Activated B cell treated with CpG ODN at 0.5 μM for 24 hours (primary cell): ENCODE data around the gene SLC25A14. TPM values are rescaled to one million over a fixed set of nuclear protein-coding genes. Genes with fewer than 3 reads are reported as not detected.

Experiments
- ATAC-seq: fragments of 200-7000 bp; cut with Tn5 transposase; one replicate; pipeline ENCODE4 v1.10.0; 2021; ENCODE audit warnings: low read depth, mild to moderate bottlenecking, moderate library complexity
- CTCF ChIA-PET: fragments of 350-600 bp; sonication (Branson Sonifier 250); formaldehyde crosslinking; loops from one replicate; lab custom pipeline; 2021; ENCODE audit warnings: antibody characterized with exemption; lab: Charles Lee
- POLR2A ChIA-PET: fragments of 350-600 bp; sonication (Branson Sonifier 250); formaldehyde crosslinking; loops from one replicate; lab custom pipeline; 2021; ENCODE audit warnings: antibody characterized with exemption; lab: Charles Lee
- DNase-seq: peaks from one replicate; pipeline ENCODE4 v3.0.0; 2022
- H3K27ac Mint-ChIP-seq: one replicate; pipeline ENCODE4 v1.8.0; 2020; ENCODE audit warnings: mixed read lengths
- H3K27me3 Mint-ChIP-seq: one replicate; pipeline ENCODE4 v1.8.0; 2021; ENCODE audit warnings: mixed read lengths
- H3K36me3 Mint-ChIP-seq: one replicate; pipeline ENCODE4 v1.8.0; 2021; ENCODE audit warnings: low read depth, mixed read lengths
- H3K4me1 Mint-ChIP-seq: one replicate; pipeline ENCODE4 v1.8.0; 2021; ENCODE audit warnings: mixed read lengths
- H3K4me3 Mint-ChIP-seq: one replicate; pipeline ENCODE4 v1.8.0; 2020; ENCODE audit warnings: mild to moderate bottlenecking, mixed read lengths
- H3K9me3 Mint-ChIP-seq: one replicate; pipeline ENCODE4 v1.8.0; 2020; ENCODE audit warnings: mixed read lengths
- intact Hi-C: fragments of 100-400 bp; cut with micrococcal nuclease; formaldehyde crosslinking; loops from one replicate; pipeline ENCODE4 v1.15.1; 2024
- total RNA-seq: library from RNA; stranded (reverse); gene quantifications from 2 replicates; pipeline ENCODE4 v1.2.3, GENCODE V29; 2022
- TF ChIP-seq, protein P1 (sequence below): fragments of 200-600 bp; IDR thresholded peaks from one replicate; pipeline ENCODE4 v1.8.0; 2022; ENCODE audit warnings: antibody characterized with exemption, mild to moderate bottlenecking

SLC25A14 gene
- total RNA-seq, 1 donor from 2014 or later: 13.8 TPM

GRCh38 chrX:130416785-130417184 is 77.1 kb downstream of the SLC25A14 start:
- ChIA-PET POLR2A (no interaction called here), CTCF (no interaction called here)
- TF ChIP-seq, protein P1, sequence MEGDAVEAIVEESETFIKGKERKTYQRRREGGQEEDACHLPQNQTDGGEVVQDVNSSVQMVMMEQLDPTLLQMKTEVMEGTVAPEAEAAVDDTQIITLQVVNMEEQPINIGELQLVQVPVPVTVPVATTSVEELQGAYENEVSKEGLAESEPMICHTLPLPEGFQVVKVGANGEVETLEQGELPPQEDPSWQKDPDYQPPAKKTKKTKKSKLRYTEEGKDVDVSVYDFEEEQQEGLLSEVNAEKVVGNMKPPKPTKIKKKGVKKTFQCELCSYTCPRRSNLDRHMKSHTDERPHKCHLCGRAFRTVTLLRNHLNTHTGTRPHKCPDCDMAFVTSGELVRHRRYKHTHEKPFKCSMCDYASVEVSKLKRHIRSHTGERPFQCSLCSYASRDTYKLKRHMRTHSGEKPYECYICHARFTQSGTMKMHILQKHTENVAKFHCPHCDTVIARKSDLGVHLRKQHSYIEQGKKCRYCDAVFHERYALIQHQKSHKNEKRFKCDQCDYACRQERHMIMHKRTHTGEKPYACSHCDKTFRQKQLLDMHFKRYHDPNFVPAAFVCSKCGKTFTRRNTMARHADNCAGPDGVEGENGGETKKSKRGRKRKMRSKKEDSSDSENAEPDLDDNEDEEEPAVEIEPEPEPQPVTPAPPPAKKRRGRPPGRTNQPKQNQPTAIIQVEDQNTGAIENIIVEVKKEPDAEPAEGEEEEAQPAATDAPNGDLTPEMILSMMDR: no peak
- Mint-ChIP-seq H3K4me3 (no peak overlapping the region), H3K4me1 (no peaks in the 10 kb centered on the region), H3K27ac (no peak overlapping the region), H3K9me3 (no peaks in the 10 kb centered on the region), H3K27me3 (no peaks in the 10 kb centered on the region), H3K36me3 (peaks cover 21% of the 10 kb centered on the region)
- no peak for ATAC-seq
- DNase-seq: no peak
- intact Hi-C loops: no loop called here

DNA sequence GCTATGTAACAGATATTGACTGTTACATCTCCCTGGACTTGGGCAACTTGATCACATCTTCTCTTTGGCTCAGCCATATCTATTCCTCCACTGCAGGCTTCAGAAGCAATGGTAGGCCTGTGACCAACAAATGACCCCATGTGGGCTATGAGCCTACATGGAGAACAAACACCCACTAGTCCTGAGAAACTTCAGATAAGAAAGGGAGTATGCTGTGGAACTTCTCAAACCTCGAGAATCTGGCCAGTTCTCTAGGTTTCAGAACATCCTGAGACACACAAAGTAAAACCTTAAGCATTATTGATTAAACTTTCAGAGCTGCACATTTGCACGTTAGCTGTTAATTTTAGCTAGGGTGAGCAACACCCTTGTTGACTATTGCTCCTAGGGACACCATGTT is 78.3 kb downstream of the SLC25A14 start:
- ChIA-PET CTCF (no interaction called here), POLR2A (no interaction called here)
- intact Hi-C loops: no loop called here
- no peak for DNase-seq
- no peak for ATAC-seq
- H3K27ac Mint-ChIP-seq: no peak overlapping the region
- H3K4me3 Mint-ChIP-seq: no peak overlapping the region
- H3K27me3 Mint-ChIP-seq: no peaks in the 10 kb centered on the region
- H3K4me1 Mint-ChIP-seq: no peaks in the 10 kb centered on the region
- H3K9me3 Mint-ChIP-seq: no peaks in the 10 kb centered on the region
- H3K36me3 Mint-ChIP-seq: peaks cover 13% of the 10 kb centered on the region
- TF ChIP-seq, protein P1: no peak

- DNase-seq: no peak
- Mint-ChIP-seq H3K4me1 (no peaks in the 10 kb centered on the region), H3K27me3 (peaks cover 3% of the 10 kb centered on the region), H3K4me3 (no peak overlapping the region), H3K9me3 (no peaks in the 10 kb centered on the region), H3K27ac (no peak overlapping the region), H3K36me3 (peaks cover 13% of the 10 kb centered on the region)
- ChIA-PET POLR2A (no interaction called here), CTCF (no interaction called here)
- TF ChIP-seq, protein P1: no peak
- intact Hi-C loops: no loop called here
- no peak for ATAC-seq
Observed at GRCh38 chrX:130418740-130419139, 79.0 kb downstream of the SLC25A14 start.

GRCh38 chrX:130419263-130419662 is 79.5 kb downstream of the SLC25A14 start:
- intact Hi-C loops: no loop called here
- Mint-ChIP-seq H3K4me1 (no peaks in the 10 kb centered on the region), H3K27ac (no peak overlapping the region), H3K9me3 (no peaks in the 10 kb centered on the region), H3K27me3 (peaks cover 3% of the 10 kb centered on the region), H3K4me3 (no peak overlapping the region), H3K36me3 (peaks cover 9% of the 10 kb centered on the region)
- ChIA-PET CTCF (no interaction called here), POLR2A (no interaction called here)
- TF ChIP-seq, protein P1: no peak
- no peak for DNase-seq
- no peak for ATAC-seq

Other genes with a start within 250 kb of the SLC25A14 start
- gene ELF4, start 229.4 kb upstream of the SLC25A14 start, total RNA-seq: 32.4 and 33.0 TPM in 2 replicates
- 30.8 and 34.3 TPM in 2 replicates for gene AIFM1, start 174.1 kb upstream of the SLC25A14 start, total RNA-seq
- gene RAB33A, start 168.0 kb upstream of the SLC25A14 start, total RNA-seq: 6.9 and 8.0 TPM in 2 replicates
- 6.9 and 9.1 TPM in 2 replicates for gene ZNF280C, start 71.0 kb upstream of the SLC25A14 start, total RNA-seq
- gene GPR119, start 45.8 kb downstream of the SLC25A14 start, total RNA-seq: not detected in 2 replicates
- gene RBMX2, start 62.1 kb downstream of the SLC25A14 start, total RNA-seq: 21.1 and 23.6 TPM in 2 replicates